NCI-H146 (cell line): Measurements from ENCODE around the gene RCL1.

Experiments used
- DNase-seq: peaks from one replicate; lab custom pipeline; 2025; lab: John Stamatoyannopoulos, UW

Gene RCL1

GRCh38 chr9:4811824-4812223 lies 19.1 kb downstream of the RCL1 start:
- no peak for DNase-seq

DNA sequence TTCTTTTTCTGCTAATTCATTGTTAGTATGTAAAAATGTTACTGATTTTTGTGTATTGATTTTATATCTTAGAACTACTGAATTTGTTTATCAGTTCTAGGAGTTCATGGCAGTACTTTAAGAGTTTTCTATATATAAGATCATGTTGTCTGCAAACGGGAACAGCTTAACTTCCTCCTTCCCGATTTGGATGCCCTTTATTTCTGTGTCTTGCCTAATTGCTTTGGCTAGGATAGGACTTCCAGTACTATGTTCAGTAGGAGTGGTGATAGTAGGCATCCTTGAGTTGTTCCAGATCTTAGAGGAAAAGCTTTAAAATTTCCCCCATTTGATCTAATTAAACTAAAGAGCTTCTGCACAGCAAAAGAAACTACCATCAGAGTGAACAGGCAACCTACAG lies 20.1 kb downstream of the RCL1 start:
- no peak for DNase-seq

GRCh38 chr9:4814913-4815312 lies 22.2 kb downstream of the RCL1 start:
- DNase-seq: no peak

GRCh38 chr9:4815381-4815956 lies 22.7 kb downstream of the RCL1 start:
- no peak for DNase-seq

GRCh38 chr9:4820168-4820567 lies 27.4 kb downstream of the RCL1 start:
- DNase-seq: no peak

DNA sequence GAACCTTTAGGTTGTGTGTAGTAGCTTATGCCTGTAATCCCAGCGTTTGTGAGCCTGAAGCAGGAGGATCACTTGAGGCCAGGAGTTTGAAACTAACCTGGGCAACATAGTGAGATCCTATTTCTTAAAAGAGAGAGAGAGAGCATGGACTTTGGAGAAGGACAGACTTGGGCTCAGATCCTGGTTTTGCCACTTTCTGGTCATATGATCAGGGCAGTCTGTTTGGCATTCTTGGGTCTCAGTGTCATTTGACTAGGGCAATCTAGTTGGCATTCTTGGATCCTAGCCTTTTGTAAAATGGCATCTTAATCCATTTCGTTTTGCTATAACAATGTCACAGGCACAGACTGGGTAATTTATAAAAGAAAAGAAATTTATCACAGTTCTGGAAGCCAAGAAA lies 28.4 kb downstream of the RCL1 start:
- DNase-seq: no peak

GRCh38 chr9:4822057-4822456 lies 29.3 kb downstream of the RCL1 start:
- no peak for DNase-seq

- no peak for DNase-seq
Measured at GRCh38 chr9:4826417-4827166, 33.8 kb downstream of the RCL1 start.

DNA sequence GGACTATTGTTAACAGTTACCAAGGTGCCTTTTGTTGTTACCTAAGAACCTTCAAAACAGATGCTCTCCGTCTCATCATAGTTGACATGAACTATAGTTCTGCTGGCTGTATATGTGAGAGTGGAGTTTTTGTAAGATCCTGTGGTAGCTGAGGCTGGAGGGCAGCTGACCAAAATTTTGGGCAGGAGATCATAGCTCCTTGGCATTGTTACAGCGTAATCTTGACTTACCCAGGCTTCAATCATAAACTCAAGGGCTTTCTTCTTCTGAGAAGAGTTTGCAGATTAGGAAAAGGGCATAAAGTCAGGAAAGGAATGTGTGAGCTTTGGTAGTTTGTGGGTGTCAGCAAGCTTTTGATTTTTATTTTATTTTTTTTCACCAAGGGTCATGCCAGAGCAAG lies 34.5 kb downstream of the RCL1 start:
- DNase-seq: no peak

GRCh38 chr9:4828761-4829160 lies 36.0 kb downstream of the RCL1 start:
- no peak for DNase-seq

- DNase-seq: no peak
Measured at GRCh38 chr9:4829969-4830368, 37.2 kb downstream of the RCL1 start.

GRCh38 chr9:4830699-4831098 lies 38.0 kb downstream of the RCL1 start:
- DNase-seq: no peak

- no peak for DNase-seq
Measured at GRCh38 chr9:4831119-4831518, 38.4 kb downstream of the RCL1 start.

- DNase-seq: no peak
Measured at GRCh38 chr9:4831944-4832343, 39.2 kb downstream of the RCL1 start.

DNA sequence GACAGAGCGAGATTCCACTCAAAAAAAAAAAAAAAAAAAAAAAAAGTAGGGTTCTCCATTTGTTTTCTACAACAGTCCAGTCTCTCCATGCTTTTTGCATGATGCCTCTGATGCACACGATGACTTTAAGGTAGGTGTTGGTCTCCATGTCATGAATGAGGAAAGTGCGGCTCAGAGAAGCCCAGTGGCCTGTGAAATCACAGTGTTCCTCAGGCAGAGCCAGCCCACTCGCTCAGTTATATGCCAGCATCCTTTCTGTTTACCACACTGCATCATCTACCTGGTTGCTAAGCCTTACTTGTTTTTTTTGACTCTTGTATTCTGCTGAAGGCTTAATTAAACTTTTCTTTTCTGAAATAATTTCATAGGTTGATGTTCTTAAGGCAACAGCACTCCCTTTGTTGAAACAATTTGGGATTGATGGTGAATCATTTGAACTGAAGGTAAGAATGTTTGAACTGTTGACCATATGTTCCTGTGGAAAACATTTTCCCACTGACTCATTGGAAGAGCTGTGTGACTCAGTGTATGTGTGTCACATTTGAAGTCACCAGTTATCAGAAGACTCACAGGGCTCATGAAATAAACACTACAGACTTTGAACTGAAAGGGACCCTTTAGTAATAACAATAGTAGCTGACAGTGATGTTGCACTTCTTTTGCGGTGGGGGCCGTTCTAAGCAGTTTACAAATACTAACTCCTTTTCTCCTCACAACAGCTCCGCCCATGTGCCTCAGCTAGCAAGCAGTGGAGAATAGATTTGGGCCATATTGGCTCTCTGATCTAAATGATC lies 40.2 kb downstream of the RCL1 start:
- no peak for DNase-seq

DNA sequence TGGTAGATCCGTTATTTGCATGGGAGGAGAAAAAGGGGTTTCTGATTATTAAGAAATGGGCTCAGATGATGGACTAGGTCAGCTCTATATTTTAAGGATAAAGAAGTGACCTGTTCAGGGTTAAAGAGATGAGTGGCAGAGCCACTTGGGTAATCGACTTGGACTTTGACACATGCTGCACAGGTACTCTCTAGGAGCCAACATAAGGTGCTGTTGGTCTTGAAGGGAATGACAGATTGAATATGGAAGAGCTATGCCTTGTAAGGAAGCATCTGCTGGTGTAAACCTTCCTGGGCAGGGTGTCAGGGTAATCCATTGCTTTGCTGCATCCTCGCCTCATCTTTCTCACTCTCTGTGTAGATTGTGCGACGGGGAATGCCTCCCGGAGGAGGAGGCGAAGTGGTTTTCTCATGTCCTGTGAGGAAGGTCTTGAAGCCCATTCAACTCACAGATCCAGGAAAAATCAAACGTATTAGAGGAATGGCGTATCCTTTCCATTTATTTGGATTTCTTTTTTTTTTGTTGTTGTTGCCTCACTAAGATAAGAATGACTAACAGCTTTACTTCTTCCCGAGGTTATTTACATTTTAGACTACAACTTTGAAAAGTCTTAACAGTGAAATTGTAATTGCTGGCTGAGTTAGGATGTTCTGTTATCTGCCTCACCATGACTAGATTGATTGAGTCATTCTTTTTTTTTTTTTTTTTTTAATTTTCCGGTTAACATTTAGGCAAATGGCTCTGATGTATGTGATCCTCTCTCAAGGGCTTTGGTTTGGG lies 41.2 kb downstream of the RCL1 start:
- DNase-seq: no peak

GRCh38 chr9:4836676-4837075 lies 43.9 kb downstream of the RCL1 start:
- no peak for DNase-seq

DNA sequence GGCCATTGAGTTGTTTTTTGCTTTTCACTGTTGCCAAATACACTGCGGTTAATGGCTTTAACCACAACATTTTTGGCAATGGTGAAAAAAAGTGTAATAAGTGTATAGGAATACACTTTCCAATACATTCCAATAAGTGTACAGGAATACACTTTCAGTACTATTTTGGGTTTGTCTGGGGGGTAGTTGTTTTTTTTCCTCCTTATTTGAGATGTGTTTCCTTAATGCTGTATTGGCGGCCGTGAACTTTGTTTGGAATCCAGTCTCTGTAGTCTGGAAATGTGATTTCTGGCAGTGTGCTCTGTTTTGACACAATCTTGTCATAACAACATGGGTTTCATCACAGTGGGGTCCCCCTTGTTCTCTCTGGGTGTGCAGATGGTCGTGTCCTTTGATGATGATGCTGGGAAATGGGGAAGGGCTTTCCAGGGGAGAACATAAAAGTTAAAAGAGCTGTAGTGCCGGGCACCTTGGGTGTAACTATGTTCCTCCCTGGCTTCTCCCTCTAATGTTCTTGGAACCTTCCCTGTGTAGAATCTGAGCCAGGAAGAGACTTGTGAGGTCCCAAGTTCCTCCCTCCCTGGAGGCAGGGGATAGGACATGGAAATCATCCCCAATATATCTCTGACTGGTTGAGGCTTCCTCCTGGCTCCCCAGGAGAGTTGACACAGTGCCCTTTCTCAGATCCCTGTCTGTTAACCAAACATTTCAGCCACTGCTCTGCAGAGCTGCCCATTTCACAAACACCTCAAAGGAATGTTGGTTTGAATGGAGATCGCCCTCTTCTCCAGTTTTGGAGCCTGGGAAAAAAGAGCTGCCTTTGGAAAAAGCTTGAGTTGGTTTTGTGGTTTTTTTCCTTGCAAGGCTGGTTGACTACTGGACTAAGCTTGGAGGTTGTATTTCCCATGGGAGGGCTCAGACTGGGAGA lies 44.8 kb downstream of the RCL1 start:
- no peak for DNase-seq

- DNase-seq: no peak
Measured at GRCh38 chr9:4838189-4838546, 45.4 kb downstream of the RCL1 start.

- DNase-seq: no peak
Measured at GRCh38 chr9:4839470-4839912, 46.7 kb downstream of the RCL1 start.

GRCh38 chr9:4840018-4840417 lies 47.3 kb downstream of the RCL1 start:
- no peak for DNase-seq
